ENCODE measurements around the gene TSPAN31.
A peak's percentile ranks its signal among the peaks of the same experiment; 100 is the strongest.

- TF ChIP-seq CTCF (IDR thresholded peaks at IDR 0.05; ENCODE audit: borderline replicate concordance, extremely low read depth, low read length, poor library complexity, severe bottlenecking) (peak; percentile 58), EZH2 (IDR thresholded peaks at IDR 0.05; ENCODE audit: borderline replicate concordance, low read depth, low read length, severe bottlenecking) (no peak)
Observed at GRCh38 chr12:57759360-57759980, 14.6 kb downstream of the TSPAN31 start.

Measured in DND-41 (cell line).